Measurements from ENCODE around the gene RBSN.

DNA sequence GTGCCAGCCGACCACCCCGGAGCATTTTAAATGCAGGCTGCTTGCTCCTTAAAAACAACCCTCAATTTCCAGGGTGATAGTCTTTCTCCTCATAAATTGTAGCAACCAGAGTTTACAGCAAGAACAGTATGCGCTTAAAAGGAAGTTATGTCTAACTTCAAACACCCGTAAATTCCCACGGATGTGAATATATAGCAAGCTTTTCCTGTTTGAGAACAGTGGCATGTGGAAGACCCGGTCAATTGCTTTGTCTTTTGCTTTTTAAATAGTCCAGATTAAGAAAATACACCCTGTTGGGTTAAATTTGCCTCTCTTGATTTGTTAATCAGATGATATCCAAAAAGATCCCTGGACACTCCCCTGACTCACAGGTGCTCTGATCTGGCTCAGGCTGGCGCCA lies 54.6 kb downstream of the RBSN start:
- no peak for TF ChIP-seq POLR2AphosphoS5 (IDR thresholded peaks at IDR 0.05; ENCODE audit: borderline replicate concordance, low read depth, low read length)
- no peak for TF ChIP-seq EZH2 (IDR thresholded peaks at IDR 0.05)

Data from SK-N-MC (cell line).